Measurements from ENCODE around the gene TEX264. TPM values are rescaled to one million over a fixed set of nuclear protein-coding genes. Genes with fewer than 3 reads are reported as not detected.
A peak's percentile ranks its signal among the peaks of the same experiment; 100 is the strongest.

TEX264 gene
- total and polyA plus RNA-seq, 5 donors, result 37.6 to 67.8 (median 38.8) TPM

GRCh38 chr3:51691949-51692348 lies 20.9 kb downstream of the TEX264 start:
- Histone ChIP-seq H3K9me3 (ENCODE audit: control insufficient read depth, low read length) (no peaks in the 10 kb centered on the region), H3K4me3 (ENCODE audit: low read length) (no peak overlapping the region), H3K4me1 (ENCODE audit: control insufficient read depth, insufficient read depth, low read length) (peaks cover 9% of the 10 kb centered on the region), H3K27me3 (ENCODE audit: control insufficient read depth, insufficient read depth) (no peaks in the 10 kb centered on the region), H3K27ac (ENCODE audit: low read length) (no peak overlapping the region)
- 61% methylated on average over 3 of the region's 3 CpGs for WGBS
- intact Hi-C loops (cut with DNase I), result no loop called here
- DNase-seq, result no peak
- ATAC-seq, result no peak

GRCh38 chr3:51692980-51693395 lies 21.9 kb downstream of the TEX264 start:
- Histone ChIP-seq H3K27ac (ENCODE audit: low read length) (no peak overlapping the region), H3K27me3 (ENCODE audit: control insufficient read depth, insufficient read depth) (no peaks in the 10 kb centered on the region), H3K4me3 (ENCODE audit: low read length) (no peak overlapping the region), H3K9me3 (ENCODE audit: control insufficient read depth, low read length) (no peaks in the 10 kb centered on the region), H3K4me1 (ENCODE audit: control insufficient read depth, insufficient read depth, low read length) (peaks cover 5% of the 10 kb centered on the region)
- DNase-seq, result no peak
- intact Hi-C loops (cut with DNase I), result no loop called here
- 84% methylated on average over 8 of the region's 8 CpGs for WGBS
- no peak for ATAC-seq

GRCh38 chr3:51696954-51697353 lies 25.9 kb downstream of the TEX264 start:
- intact Hi-C loops (cut with DNase I), result no loop called here
- ATAC-seq (no peak), DNase-seq (no peak)
- H3K4me1 ChIP-seq (ENCODE audit: control insufficient read depth, insufficient read depth, low read length), result no peaks in the 10 kb centered on the region
- no peak overlapping the region for H3K4me3 ChIP-seq (ENCODE audit: low read length)
- H3K27ac ChIP-seq (ENCODE audit: low read length), result no peak overlapping the region
- no peaks in the 10 kb centered on the region for H3K27me3 ChIP-seq (ENCODE audit: control insufficient read depth, insufficient read depth)
- WGBS, result 92% methylated on average over 10 of the region's 10 CpGs
- no peaks in the 10 kb centered on the region for H3K9me3 ChIP-seq (ENCODE audit: control insufficient read depth, low read length)

- Histone ChIP-seq H3K4me1 (ENCODE audit: control insufficient read depth, insufficient read depth, low read length) (no peaks in the 10 kb centered on the region), H3K9me3 (ENCODE audit: control insufficient read depth, low read length) (no peaks in the 10 kb centered on the region), H3K27me3 (ENCODE audit: control insufficient read depth, insufficient read depth) (no peaks in the 10 kb centered on the region), H3K27ac (ENCODE audit: low read length) (no peak overlapping the region), H3K4me3 (ENCODE audit: low read length) (no peak overlapping the region)
- ATAC-seq (peak in 1 of 2 donors; percentile 20), DNase-seq (no peak)
- intact Hi-C loops (cut with DNase I), result no loop called here
- WGBS, result 70% methylated on average over 6 of the region's 6 CpGs
Observed at GRCh38 chr3:51698209-51698608, 27.2 kb downstream of the TEX264 start.

- Histone ChIP-seq H3K27me3 (ENCODE audit: control insufficient read depth, insufficient read depth) (no peaks in the 10 kb centered on the region), H3K4me3 (ENCODE audit: low read length) (no peak overlapping the region), H3K27ac (ENCODE audit: low read length) (no peak overlapping the region), H3K9me3 (ENCODE audit: control insufficient read depth, low read length) (no peaks in the 10 kb centered on the region), H3K4me1 (ENCODE audit: control insufficient read depth, insufficient read depth, low read length) (no peaks in the 10 kb centered on the region)
- intact Hi-C loops (cut with DNase I), result no loop called here
- DNase-seq (no peak), ATAC-seq (no peak)
- WGBS, result 96% methylated on average over 2 of the region's 2 CpGs
Observed at GRCh38 chr3:51700403-51700802, 29.4 kb downstream of the TEX264 start.

- no peaks in the 10 kb centered on the region for H3K4me1 ChIP-seq (ENCODE audit: control insufficient read depth, insufficient read depth, low read length)
- no peak for DNase-seq
- intact Hi-C loops (cut with DNase I), result no loop called here
- WGBS, result 96% methylated on average over 2 of the region's 2 CpGs
- H3K9me3 ChIP-seq (ENCODE audit: control insufficient read depth, low read length), result no peaks in the 10 kb centered on the region
- H3K27me3 ChIP-seq (ENCODE audit: control insufficient read depth, insufficient read depth), result no peaks in the 10 kb centered on the region
- ATAC-seq, result no peak
- H3K27ac ChIP-seq (ENCODE audit: low read length), result no peak overlapping the region
- H3K4me3 ChIP-seq (ENCODE audit: low read length), result no peak overlapping the region
Observed at GRCh38 chr3:51702156-51702555, 31.1 kb downstream of the TEX264 start.

GRCh38 chr3:51703068-51703760 lies 32.2 kb downstream of the TEX264 start:
- 56% methylated on average over 6 of the region's 6 CpGs for WGBS
- Histone ChIP-seq H3K9me3 (ENCODE audit: control insufficient read depth, low read length) (no peaks in the 10 kb centered on the region), H3K4me1 (ENCODE audit: control insufficient read depth, insufficient read depth, low read length) (peaks cover 3% of the 10 kb centered on the region), H3K27me3 (ENCODE audit: control insufficient read depth, insufficient read depth) (no peaks in the 10 kb centered on the region), H3K4me3 (ENCODE audit: low read length) (no peak overlapping the region), H3K27ac (ENCODE audit: low read length) (no peak overlapping the region)
- DNase-seq, result peak in 1 of 3 donors; percentile 0
- intact Hi-C loops (cut with DNase I), result no loop called here
- no peak for ATAC-seq

- H3K9me3 ChIP-seq (ENCODE audit: control insufficient read depth, low read length), result no peaks in the 10 kb centered on the region
- peaks cover 3% of the 10 kb centered on the region for H3K4me1 ChIP-seq (ENCODE audit: control insufficient read depth, insufficient read depth, low read length)
- intact Hi-C loops (cut with DNase I), result no loop called here
- DNase-seq (peak in 1 of 3 donors; percentile 2), ATAC-seq (no peak)
- H3K27me3 ChIP-seq (ENCODE audit: control insufficient read depth, insufficient read depth), result no peaks in the 10 kb centered on the region
- H3K4me3 ChIP-seq (ENCODE audit: low read length), result no peak overlapping the region
- 73% methylated on average over 12 of the region's 12 CpGs for WGBS
- H3K27ac ChIP-seq (ENCODE audit: low read length), result no peak overlapping the region
Observed at GRCh38 chr3:51703761-51704510, 32.9 kb downstream of the TEX264 start.

- no peak overlapping the region for H3K4me3 ChIP-seq (ENCODE audit: low read length)
- no peaks in the 10 kb centered on the region for H3K27me3 ChIP-seq (ENCODE audit: control insufficient read depth, insufficient read depth)
- H3K27ac ChIP-seq (ENCODE audit: low read length), result no peak overlapping the region
- intact Hi-C loops (cut with DNase I), result no loop called here
- H3K9me3 ChIP-seq (ENCODE audit: control insufficient read depth, low read length), result no peaks in the 10 kb centered on the region
- 94% methylated on average over 4 of the region's 4 CpGs for WGBS
- H3K4me1 ChIP-seq (ENCODE audit: control insufficient read depth, insufficient read depth, low read length), result peaks cover 3% of the 10 kb centered on the region
- ATAC-seq (no peak), DNase-seq (peak in 1 of 3 donors; percentile 7)
Observed at GRCh38 chr3:51704511-51704950, 33.5 kb downstream of the TEX264 start.

GRCh38 chr3:51705276-51706020 lies 34.4 kb downstream of the TEX264 start:
- ATAC-seq, result no peak
- Histone ChIP-seq H3K27ac (ENCODE audit: low read length) (no peak overlapping the region), H3K27me3 (ENCODE audit: control insufficient read depth, insufficient read depth) (no peaks in the 10 kb centered on the region), H3K4me1 (ENCODE audit: control insufficient read depth, insufficient read depth, low read length) (peaks cover 3% of the 10 kb centered on the region), H3K9me3 (ENCODE audit: control insufficient read depth, low read length) (no peaks in the 10 kb centered on the region), H3K4me3 (ENCODE audit: low read length) (no peak overlapping the region)
- 90% methylated on average over 8 of the region's 8 CpGs for WGBS
- intact Hi-C loops (cut with DNase I), result no loop called here
- no peak for DNase-seq

GRCh38 chr3:51706021-51706485 lies 35.0 kb downstream of the TEX264 start:
- intact Hi-C loops (cut with DNase I), result no loop called here

More at GRCh38 chr3:51706021-51706485, 35.0 kb downstream of the TEX264 start:
- Histone ChIP-seq H3K9me3 (ENCODE audit: control insufficient read depth, low read length) (no peaks in the 10 kb centered on the region), H3K27me3 (ENCODE audit: control insufficient read depth, insufficient read depth) (no peaks in the 10 kb centered on the region), H3K27ac (ENCODE audit: low read length) (no peak overlapping the region), H3K4me1 (ENCODE audit: control insufficient read depth, insufficient read depth, low read length) (peaks cover 3% of the 10 kb centered on the region), H3K4me3 (ENCODE audit: low read length) (no peak overlapping the region)
- ATAC-seq (peak in 1 of 2 donors; percentile 3), DNase-seq (no peak)
- 85% methylated on average over 3 of the region's 3 CpGs for WGBS

Measured in right cardiac atrium (tissue), 5 donors.